ENCODE results near the gene TENT4A.

Gene TENT4A

GRCh38 chr5:6752782-6753181, 39.5 kb downstream of the TENT4A start:
- no peak for DNase-seq (ENCODE audit: low read depth)

- DNase-seq (ENCODE audit: low read depth) = no peak
Measured at GRCh38 chr5:6753851-6754250, 40.6 kb downstream of the TENT4A start.

DNA sequence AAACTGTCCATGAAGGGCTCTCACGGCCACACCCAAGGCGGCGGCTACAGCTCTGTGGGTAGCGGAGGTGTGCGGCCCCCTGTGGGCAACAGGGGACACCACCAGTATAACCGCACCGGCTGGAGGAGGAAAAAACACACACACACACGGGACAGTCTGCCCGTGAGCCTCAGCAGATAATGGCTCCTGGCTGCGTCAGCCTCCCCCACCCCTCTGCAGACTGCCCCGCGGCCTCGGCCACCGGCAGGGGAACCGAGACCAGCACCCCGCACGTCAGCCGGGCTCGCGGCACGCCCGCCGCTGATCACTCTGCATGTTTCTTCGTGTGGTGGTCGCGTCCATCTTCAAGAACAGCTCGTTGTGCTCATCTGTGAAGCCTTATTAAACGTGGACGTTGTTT, 41.5 kb downstream of the TENT4A start:
- no peak for DNase-seq (ENCODE audit: low read depth)

DNA sequence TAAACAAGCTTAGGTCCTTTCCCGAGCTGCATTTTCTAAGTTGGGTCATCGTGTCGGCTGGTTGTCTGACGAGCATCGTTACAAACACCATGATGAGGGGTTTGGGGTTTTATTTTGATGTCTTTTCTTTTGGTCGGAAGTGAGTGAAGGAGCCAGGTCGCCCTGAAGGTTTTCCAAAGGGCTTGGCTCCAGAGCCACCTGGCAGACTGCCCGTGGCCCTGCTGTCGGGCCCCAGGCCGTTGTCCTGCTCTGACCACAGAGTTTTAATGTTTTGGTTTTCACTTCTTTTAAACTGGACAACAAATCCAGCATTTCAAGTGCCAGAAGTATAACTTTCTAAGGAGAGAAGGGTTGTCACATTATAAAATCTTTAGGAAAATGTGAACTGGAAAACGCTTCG, 42.3 kb downstream of the TENT4A start:
- no peak for DNase-seq (ENCODE audit: low read depth)

DNA sequence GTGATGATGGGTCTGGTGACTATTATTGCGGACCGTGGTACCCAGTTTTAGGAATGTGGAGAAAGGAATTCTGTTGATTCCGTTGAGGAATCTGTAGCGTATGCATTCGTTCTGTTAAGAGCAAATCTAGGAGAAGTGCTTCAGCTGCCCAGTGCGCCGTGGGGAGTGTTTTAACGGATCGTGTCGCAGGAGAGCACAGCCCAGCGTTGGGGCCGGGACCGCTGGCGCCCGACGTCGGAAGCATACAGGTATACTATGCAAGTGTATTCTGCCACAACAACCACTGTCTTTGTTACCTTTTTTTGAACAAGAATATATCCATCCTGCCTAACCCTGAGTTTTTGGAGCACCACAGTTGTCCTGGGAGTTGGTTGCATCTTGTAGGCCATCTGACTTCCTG, 42.7 kb downstream of the TENT4A start:
- DNase-seq (ENCODE audit: low read depth) = no peak

- DNase-seq (ENCODE audit: low read depth) = no peak
Measured at GRCh38 chr5:6757414-6757969, 44.3 kb downstream of the TENT4A start.

- no peak for DNase-seq (ENCODE audit: low read depth)
Measured at GRCh38 chr5:6758236-6758635, 45.0 kb downstream of the TENT4A start.

DNA sequence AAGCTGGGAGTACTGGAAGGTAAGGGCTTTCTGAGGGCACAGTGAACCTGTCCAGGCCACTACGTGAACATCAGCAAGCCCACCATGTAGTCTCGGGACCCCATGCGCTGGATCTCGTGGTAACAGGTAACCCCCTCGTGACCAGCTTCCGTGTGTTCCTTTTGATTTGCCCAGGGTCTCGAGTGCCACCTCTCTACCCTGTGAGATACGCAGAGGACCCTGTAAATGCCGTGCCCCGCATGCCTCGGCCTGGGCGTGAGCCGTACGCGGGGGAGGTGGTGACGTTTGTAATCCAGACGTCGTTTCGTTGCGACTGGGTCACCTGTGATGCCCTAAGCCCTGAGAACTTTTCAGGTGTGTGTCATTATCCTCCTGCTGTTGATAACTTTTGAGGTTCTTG, 45.5 kb downstream of the TENT4A start:
- no peak for DNase-seq (ENCODE audit: low read depth)

- no peak for DNase-seq (ENCODE audit: low read depth)
Measured at GRCh38 chr5:6759401-6759800, 46.2 kb downstream of the TENT4A start.

DNA sequence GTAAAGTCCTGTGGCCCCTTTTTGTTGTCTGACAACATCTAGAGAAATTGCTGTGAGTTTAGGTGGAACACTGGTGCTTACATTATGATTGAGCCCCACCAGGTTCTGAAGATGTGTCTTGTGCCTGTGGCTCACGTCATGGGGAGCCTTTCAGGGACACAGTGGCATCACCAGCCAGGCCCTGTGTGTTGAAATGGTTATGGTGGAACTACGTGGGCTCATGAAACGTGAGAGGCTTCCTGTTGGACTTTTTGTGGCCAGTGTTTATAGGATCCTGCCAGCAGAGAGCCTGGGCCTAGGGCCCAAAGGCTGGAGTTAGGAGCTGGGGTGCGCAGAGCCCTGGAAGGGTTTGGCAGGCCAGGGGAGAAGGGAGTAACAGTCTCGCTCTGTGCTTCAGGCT, 46.8 kb downstream of the TENT4A start:
- no peak for DNase-seq (ENCODE audit: low read depth)

DNA sequence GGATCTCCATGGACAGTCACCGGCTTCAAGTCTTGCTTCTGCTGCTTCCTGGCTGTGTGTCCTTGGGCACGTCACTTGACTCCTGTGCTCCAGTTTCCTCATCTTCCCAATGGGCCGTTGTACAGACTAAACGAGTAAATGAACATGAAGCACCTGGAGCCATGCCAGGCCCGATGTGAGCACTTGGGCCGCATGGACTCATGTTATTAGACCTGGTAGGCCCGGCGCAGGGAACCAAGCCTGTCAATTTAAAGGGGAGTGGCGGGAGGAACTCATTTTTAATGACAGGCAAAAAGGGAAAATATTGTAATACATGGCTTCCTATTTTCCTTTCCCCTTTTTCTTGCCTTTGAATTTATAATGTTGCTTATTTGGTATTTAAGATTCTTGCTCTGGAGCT, 47.5 kb downstream of the TENT4A start:
- DNase-seq (ENCODE audit: low read depth) = no peak

- DNase-seq (ENCODE audit: low read depth) = no peak
Measured at GRCh38 chr5:6761333-6761732, 48.1 kb downstream of the TENT4A start.

- DNase-seq (ENCODE audit: low read depth) = no peak
Measured at GRCh38 chr5:6762116-6762515, 48.9 kb downstream of the TENT4A start.

DNA sequence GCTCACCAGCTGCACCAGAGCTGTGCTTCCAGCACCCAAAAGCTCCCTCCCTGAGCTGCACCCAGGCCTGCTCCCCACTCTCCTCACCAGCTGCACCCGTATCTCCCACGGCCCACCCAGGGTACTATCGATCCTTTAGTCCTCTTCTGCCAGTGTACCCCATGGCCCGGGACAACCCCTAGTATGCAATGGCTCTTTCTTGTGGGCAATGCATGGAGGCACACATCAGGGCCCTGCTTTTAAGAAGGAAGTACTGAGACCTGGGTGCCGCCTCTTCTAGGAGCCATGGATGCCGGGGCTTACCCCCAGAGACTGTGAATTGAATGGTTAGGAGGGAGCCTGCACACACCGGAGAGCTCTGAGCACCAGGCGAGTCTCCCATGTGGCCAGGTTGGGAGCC, 49.5 kb downstream of the TENT4A start:
- no peak for DNase-seq (ENCODE audit: low read depth)

GRCh38 chr5:6763191-6763590, 50.0 kb downstream of the TENT4A start:
- no peak for DNase-seq (ENCODE audit: low read depth)

- no peak for DNase-seq (ENCODE audit: low read depth)
Measured at GRCh38 chr5:6765612-6766525, 52.6 kb downstream of the TENT4A start.

GRCh38 chr5:6766604-6767093, 53.4 kb downstream of the TENT4A start:
- peak; percentile 42 for DNase-seq (ENCODE audit: low read depth)

DNA sequence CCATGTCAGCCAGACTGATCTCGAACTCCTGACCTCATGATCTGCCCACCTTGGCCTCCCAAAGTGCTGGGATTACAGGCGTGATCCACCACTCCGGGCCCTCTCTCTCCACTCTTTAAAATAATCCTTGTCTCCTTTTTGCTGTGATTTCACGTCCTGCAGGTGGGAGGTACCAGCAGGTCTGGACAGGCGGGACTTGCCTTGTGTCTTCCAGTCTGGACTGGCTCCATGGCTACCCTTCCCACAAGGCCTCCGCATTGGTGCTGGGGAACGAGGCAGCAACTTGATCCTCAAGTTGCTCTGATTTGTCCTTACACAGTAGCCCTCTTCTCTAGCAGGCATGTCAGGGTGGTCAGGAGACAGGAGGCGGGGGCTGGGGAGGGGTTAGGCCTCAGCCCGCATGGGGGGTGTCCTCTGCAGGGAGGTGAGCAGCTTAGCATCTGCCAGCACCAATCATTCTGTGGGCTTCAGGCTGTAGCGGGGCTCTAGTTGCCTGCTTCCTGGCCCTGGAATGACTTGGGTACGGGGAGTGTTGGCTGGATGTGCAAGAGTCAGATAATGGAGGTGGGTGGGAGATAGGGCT, 54.3 kb downstream of the TENT4A start:
- no peak for DNase-seq (ENCODE audit: low read depth)

- DNase-seq (ENCODE audit: low read depth) = no peak
Measured at GRCh38 chr5:6768590-6769230, 55.5 kb downstream of the TENT4A start.

DNA sequence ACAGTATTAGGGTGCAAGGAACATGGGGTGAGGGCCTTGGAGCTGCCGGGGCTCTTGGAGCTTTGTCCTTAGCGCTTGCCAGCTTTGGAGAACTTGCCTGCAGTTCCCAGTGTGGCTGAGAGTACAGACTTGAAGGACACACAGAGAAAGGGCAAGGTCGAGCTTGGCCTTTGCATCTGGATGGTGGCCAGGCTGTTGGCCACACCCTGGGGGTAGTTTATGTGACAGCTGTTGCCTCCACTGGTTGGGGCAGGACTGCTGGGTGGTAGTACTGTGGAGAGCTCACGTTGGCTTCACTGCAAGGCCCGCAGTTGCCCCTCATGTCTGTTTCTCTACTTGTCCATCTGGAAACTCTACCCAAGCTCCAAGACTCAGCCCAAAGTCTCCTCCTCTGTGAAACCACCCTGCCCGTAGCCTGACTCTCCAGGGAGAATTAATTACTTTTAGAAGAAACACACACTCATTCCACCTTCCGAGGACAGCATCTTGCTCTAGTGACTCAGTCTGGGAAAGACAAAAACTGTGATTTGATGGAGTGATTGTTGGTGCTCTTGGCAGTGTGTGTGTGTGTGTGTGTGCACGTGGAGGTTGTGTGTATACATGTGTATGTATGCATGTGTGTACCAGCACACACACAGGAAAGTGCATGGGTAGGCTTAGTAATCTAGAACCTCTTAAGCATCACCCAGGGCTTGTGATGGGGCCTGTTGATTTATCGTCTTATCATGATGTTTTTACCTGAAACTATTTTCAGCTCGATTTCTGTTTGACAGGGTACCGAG, 57.8 kb downstream of the TENT4A start:
- DNase-seq (ENCODE audit: low read depth) = no peak

DNA sequence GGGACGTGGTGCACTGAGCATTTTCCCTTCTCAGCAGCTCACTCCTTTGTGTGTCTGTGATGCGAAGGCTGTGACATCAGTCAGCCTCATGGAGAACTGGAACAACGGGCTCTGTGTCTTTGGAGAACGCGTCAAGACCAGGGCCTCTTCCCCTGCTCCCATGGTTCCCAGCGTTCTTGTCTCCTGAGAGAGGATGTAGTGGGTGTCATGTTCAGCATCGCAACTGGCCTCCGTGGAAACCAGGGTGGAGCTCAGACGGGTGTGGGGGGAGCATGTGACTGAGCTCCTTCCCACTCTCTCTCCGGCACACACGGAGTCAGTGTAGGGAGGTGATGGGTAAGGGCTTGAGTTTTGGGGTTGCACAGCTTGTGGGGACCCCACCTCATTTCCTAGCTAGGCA, 59.7 kb downstream of the TENT4A start:
- DNase-seq (ENCODE audit: low read depth) = no peak

Data from GM04503 (cell line).